Right atrium auricular region (tissue), 2 donors: ENCODE data around the gene RASGRF2. TPM values are rescaled to one million over a fixed set of nuclear protein-coding genes. Genes with fewer than 3 reads are reported as not detected.

Experiments
- DNase-seq: peaks from one replicate; pipeline ENCODE4 v3.0.0-alpha.2; 2019; ENCODE audit warnings: low spot score
- H3K27ac ChIP-seq, 2 donors: fragments of 200-600 bp; sonication (generic); 1 replicate in 1 of 2; 2 replicates in 1 of 2; pipeline ENCODE4 v1.5.1; 2016 to 2019
- H3K27me3 ChIP-seq, 2 donors: fragments of 200-600 bp; sonication (generic); one replicate each; pipeline versions ENCODE4 v1.5.1 to v1.6.0; 2017 to 2019
- H3K36me3 ChIP-seq: fragments of 200-600 bp; sonication (generic); one replicate; pipeline ENCODE4 v1.5.1; 2016
- H3K4me1 ChIP-seq, 2 donors: fragments of 200-600 bp; sonication (generic); one replicate each; pipeline versions ENCODE4 v1.5.1 to v1.6.0; 2017 to 2019
- H3K4me3 ChIP-seq, 2 donors: fragments of 200-600 bp; sonication (generic); 1 replicate in 1 of 2; 2 replicates in 1 of 2; pipeline ENCODE4 v1.5.1; 2017 to 2019; ENCODE audit warnings: mild to moderate bottlenecking in 1 of 2, moderate library complexity in 1 of 2
- H3K9me3 ChIP-seq, 2 donors: fragments of 200-600 bp; sonication (generic); one replicate each; pipeline ENCODE4 v1.5.1; 2019
- total RNA-seq, 2 donors: library from RNA; depleted of rRNA; stranded (reverse); fragments of >200 nt; gene quantifications; one replicate each; pipeline ENCODE4 v1.1.0, GENCODE V29; 2016
- TF ChIP-seq, protein P1 (sequence below), 2 donors: fragments of 200-600 bp; sonication (generic); IDR thresholded peaks; one replicate each; pipeline ENCODE4 v1.5.1; 2019; ENCODE audit warnings: antibody characterized with exemption in 2 of 2

Gene RASGRF2
- total RNA-seq, 2 donors from 2014 or later = 3.5 to 6.3 TPM

DNA sequence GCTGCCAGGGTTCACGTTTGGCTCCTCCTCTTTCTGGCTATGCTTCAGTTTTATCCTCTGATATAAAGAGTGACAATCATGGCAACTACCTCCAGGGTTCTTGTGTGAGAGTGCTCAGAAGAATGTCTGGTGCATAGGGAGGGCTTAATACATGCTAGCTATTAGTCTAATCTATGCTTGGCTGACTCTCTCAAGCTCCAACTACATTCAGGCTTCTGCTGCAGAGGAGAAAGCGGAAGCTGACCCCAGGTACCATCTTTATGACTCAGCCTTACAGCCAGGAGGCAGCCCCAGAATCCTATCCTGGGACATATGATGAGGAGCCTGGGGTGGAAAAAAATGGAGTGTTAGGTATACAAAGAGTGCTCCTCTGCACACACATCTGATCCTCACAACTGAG lies 32.1 kb upstream of the RASGRF2 start:
- TF ChIP-seq, protein P1, sequence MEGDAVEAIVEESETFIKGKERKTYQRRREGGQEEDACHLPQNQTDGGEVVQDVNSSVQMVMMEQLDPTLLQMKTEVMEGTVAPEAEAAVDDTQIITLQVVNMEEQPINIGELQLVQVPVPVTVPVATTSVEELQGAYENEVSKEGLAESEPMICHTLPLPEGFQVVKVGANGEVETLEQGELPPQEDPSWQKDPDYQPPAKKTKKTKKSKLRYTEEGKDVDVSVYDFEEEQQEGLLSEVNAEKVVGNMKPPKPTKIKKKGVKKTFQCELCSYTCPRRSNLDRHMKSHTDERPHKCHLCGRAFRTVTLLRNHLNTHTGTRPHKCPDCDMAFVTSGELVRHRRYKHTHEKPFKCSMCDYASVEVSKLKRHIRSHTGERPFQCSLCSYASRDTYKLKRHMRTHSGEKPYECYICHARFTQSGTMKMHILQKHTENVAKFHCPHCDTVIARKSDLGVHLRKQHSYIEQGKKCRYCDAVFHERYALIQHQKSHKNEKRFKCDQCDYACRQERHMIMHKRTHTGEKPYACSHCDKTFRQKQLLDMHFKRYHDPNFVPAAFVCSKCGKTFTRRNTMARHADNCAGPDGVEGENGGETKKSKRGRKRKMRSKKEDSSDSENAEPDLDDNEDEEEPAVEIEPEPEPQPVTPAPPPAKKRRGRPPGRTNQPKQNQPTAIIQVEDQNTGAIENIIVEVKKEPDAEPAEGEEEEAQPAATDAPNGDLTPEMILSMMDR (IDR thresholded peaks at IDR 0.05) = no peak
- H3K9me3 ChIP-seq = no peaks in the 10 kb centered on the region
- DNase-seq = no peak
- H3K4me1 ChIP-seq = no peaks in the 10 kb centered on the region
- H3K27me3 ChIP-seq = no peaks in the 10 kb centered on the region
- no peaks in the 10 kb centered on the region for H3K36me3 ChIP-seq
- H3K4me3 ChIP-seq = no peak overlapping the region
- no peak overlapping the region for H3K27ac ChIP-seq

DNA sequence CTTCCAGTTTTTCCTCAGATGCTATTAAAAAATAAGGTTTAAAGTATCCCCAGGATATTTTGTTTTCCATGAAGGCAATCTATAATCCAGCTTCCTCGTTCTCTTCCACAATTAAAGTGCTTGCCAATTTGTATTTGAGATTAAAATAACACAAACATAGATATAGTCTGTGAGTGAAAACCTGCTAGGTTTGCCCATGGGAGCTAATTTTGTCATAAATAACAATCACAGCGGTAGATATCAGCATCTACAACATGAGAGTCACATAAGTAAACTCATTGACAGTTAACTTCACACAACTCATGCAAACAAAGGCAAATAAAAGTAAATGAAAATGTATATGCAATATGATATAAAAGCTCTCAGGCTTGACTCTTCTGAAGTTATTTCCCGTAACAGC lies 29.2 kb upstream of the RASGRF2 start:
- Histone ChIP-seq H3K9me3 (no peaks in the 10 kb centered on the region), H3K36me3 (no peaks in the 10 kb centered on the region), H3K27me3 (no peaks in the 10 kb centered on the region), H3K4me1 (no peaks in the 10 kb centered on the region), H3K27ac (no peak overlapping the region), H3K4me3 (no peak overlapping the region)
- no peak for DNase-seq
- TF ChIP-seq, protein P1 (IDR thresholded peaks at IDR 0.05) = no peak

GRCh38 chr5:80931411-80931810 lies 28.8 kb upstream of the RASGRF2 start:
- H3K27me3 ChIP-seq = no peaks in the 10 kb centered on the region
- H3K36me3 ChIP-seq = no peaks in the 10 kb centered on the region
- no peak overlapping the region for H3K4me3 ChIP-seq
- H3K9me3 ChIP-seq = no peaks in the 10 kb centered on the region
- TF ChIP-seq, protein P1 (IDR thresholded peaks at IDR 0.05) = no peak
- no peak overlapping the region for H3K27ac ChIP-seq
- DNase-seq = no peak
- H3K4me1 ChIP-seq = no peaks in the 10 kb centered on the region

DNA sequence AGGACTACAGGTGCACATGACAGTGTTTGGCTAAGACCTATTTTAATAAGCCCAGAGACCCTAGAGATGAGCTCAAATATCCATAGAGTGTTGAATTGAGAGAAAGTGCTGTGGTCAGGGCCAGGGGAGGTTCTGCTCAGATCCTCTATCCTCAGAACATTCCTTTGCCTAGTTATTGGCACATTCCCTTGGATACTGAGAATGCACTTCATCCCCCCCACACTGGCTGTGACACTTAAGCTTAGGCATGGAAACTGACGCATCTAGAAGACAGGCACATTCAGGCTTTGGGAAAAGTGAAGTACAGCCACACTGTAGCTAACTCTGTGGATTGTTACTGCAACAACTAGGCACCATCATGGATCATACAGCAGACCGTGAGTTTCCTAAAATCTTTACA lies 27.1 kb upstream of the RASGRF2 start:
- no peak overlapping the region for H3K4me3 ChIP-seq
- no peak for DNase-seq
- TF ChIP-seq, protein P1 (IDR thresholded peaks at IDR 0.05) = no peak
- no peaks in the 10 kb centered on the region for H3K9me3 ChIP-seq
- H3K36me3 ChIP-seq = no peaks in the 10 kb centered on the region
- no peaks in the 10 kb centered on the region for H3K27me3 ChIP-seq
- H3K27ac ChIP-seq = no peak overlapping the region
- no peaks in the 10 kb centered on the region for H3K4me1 ChIP-seq

- Histone ChIP-seq H3K4me1 (no peaks in the 10 kb centered on the region), H3K27ac (no peak overlapping the region), H3K4me3 (no peak overlapping the region), H3K36me3 (no peaks in the 10 kb centered on the region), H3K9me3 (no peaks in the 10 kb centered on the region), H3K27me3 (no peaks in the 10 kb centered on the region)
- TF ChIP-seq, protein P1 (IDR thresholded peaks at IDR 0.05) = no peak
- DNase-seq = no peak
Measured at GRCh38 chr5:80934751-80935150, 25.4 kb upstream of the RASGRF2 start.

DNA sequence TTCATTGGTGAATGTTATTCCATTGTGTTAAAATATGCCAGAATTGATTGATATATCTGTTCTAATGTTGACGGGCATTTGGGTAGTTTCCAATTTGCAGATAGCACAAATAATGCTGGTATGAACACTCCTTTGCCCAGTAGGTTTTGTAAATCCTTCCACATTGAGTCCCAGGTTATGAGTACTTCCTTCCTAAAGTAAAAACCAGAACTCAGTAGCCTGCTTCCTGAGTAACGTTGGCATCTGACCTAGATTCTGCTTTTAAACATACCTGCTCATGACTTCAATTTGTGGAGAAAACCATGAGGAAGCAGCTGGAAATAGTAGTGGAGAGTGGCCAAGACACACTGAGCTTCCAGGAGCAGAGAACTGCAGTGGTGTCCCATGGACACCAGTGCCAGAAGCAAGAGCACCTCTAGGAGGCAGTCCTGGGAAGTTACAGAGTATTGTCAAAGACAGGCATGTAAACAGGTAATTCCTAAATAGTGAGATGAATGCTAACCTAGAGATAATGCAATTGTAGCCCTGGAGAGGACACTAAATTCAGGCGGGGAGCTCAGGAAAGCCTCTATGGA lies 24.3 kb upstream of the RASGRF2 start:
- TF ChIP-seq, protein P1 (IDR thresholded peaks at IDR 0.05) = no peak
- DNase-seq = no peak
- no peak overlapping the region for H3K27ac ChIP-seq
- no peaks in the 10 kb centered on the region for H3K4me1 ChIP-seq
- no peak overlapping the region for H3K4me3 ChIP-seq
- no peaks in the 10 kb centered on the region for H3K9me3 ChIP-seq
- no peaks in the 10 kb centered on the region for H3K36me3 ChIP-seq
- H3K27me3 ChIP-seq = no peaks in the 10 kb centered on the region
